ENCODE data around the gene PCDHB13. TPM values are rescaled to one million over a fixed set of nuclear protein-coding genes. Genes with fewer than 3 reads are reported as not detected.
"Not testable (repeated sequence)": the region's sequence is repeated elsewhere in the genome, so short reads cannot be mapped to it uniquely, and the experiment has no call there.

PCDHB13 gene
- total and polyA plus RNA-seq, 2 donors from 2014 or later: 0.86 to 5.9 TPM

DNA sequence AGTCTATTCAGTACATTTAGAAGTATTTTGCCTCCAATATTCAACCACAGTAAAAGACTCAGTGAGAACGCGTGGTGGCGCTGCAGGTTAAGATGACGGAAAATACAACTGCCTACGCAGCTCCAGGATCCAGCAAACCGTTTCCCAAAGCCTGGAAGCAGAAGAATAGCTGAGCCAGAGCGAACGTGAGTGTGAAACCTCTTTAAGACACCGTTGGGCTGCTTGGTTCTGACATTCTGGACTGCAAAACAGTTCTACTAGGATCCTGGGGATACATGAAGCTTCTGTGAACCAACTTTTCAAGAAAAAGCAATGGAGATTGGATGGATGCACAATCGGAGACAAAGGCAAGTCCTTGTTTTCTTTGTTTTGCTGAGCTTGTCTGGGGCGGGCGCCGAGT, 31.5 kb upstream of the PCDHB13 start, which contains the start of gene PCDHB16:
TSS of gene PCDHB16 (plus strand) at position 140 of the 400 bp plus-strand sequence. CDS start at position 313, 173 bp downstream.
- DNase-seq (peak; percentile 44 to 67 (median 50)), FAIRE-seq (no peak)
- Histone ChIP-seq H3K9me3 (ENCODE audit: control insufficient read depth in 2 of 3, insufficient read depth in 1 of 3, low read length in 3 of 3) (peaks cover 0 to 22% (median 22%) of the 10 kb centered on the region in 3 donors), H3K27ac (ENCODE audit: low read depth in 2 of 2, low read length in 2 of 2) (no peak within 1 kb of the TSS), H3K4me1 (ENCODE audit: control insufficient read depth in 2 of 3, insufficient read depth in 2 of 3, low read depth in 1 of 3, low read length in 3 of 3) (no peaks in the 10 kb centered on the region), H3K27me3 (ENCODE audit: control insufficient read depth, insufficient read depth, low read length) (no peaks in the 10 kb centered on the region), H3K36me3 (ENCODE audit: control insufficient read depth in 2 of 3, insufficient read depth in 3 of 3, low read length in 3 of 3) (no peaks in the 10 kb centered on the region), H3K4me3 (ENCODE audit: low read length in 3 of 3) (peak within 1 kb of the TSS; percentile 36 to 50 (median 37)), H3K9ac (ENCODE audit: low read length in 3 of 3) (no peak within 1 kb of the TSS)
- TF ChIP-seq, protein P1, sequence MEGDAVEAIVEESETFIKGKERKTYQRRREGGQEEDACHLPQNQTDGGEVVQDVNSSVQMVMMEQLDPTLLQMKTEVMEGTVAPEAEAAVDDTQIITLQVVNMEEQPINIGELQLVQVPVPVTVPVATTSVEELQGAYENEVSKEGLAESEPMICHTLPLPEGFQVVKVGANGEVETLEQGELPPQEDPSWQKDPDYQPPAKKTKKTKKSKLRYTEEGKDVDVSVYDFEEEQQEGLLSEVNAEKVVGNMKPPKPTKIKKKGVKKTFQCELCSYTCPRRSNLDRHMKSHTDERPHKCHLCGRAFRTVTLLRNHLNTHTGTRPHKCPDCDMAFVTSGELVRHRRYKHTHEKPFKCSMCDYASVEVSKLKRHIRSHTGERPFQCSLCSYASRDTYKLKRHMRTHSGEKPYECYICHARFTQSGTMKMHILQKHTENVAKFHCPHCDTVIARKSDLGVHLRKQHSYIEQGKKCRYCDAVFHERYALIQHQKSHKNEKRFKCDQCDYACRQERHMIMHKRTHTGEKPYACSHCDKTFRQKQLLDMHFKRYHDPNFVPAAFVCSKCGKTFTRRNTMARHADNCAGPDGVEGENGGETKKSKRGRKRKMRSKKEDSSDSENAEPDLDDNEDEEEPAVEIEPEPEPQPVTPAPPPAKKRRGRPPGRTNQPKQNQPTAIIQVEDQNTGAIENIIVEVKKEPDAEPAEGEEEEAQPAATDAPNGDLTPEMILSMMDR (IDR thresholded peaks at IDR 0.05; ENCODE audit: borderline replicate concordance, extremely low read depth, insufficient read depth): peak; percentile 40
- intact Hi-C loops (cut with DNase I): no loop called here

DNA sequence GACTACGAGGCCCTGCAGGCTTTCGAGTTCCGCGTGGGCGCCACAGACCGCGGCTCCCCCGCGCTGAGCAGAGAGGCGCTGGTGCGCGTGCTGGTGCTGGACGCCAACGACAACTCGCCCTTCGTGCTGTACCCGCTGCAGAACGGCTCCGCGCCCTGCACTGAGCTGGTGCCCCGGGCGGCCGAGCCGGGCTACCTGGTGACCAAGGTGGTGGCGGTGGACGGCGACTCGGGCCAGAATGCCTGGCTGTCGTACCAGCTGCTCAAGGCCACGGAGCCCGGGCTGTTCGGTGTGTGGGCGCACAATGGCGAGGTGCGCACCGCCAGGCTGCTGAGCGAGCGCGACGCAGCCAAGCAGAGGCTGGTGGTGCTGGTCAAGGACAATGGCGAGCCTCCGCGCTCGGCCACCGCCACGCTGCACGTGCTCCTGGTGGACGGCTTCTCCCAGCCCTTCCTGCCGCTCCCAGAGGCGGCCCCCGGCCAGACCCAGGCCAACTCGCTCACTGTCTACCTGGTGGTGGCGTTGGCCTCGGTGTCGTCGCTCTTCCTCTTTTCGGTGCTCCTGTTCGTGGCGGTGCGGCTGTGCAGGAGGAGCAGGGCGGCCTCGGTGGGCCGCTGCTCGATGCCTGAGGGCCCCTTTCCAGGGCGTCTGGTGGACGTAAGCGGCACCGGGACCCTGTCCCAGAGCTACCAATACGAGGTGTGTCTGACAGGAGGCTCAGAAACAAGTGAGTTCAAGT, 29.4 kb upstream of the PCDHB13 start:
- H3K9ac ChIP-seq (ENCODE audit: low read length in 3 of 3); H3K27me3 ChIP-seq (ENCODE audit: control insufficient read depth, insufficient read depth, low read length); H3K4me1 ChIP-seq (ENCODE audit: control insufficient read depth in 2 of 3, insufficient read depth in 2 of 3, low read depth in 1 of 3, low read length in 3 of 3); H3K4me3 ChIP-seq (ENCODE audit: low read length in 3 of 3); intact Hi-C loops (cut with DNase I); FAIRE-seq; H3K36me3 ChIP-seq (ENCODE audit: control insufficient read depth in 2 of 3, insufficient read depth in 3 of 3, low read length in 3 of 3); H3K27ac ChIP-seq (ENCODE audit: low read depth in 2 of 2, low read length in 2 of 2): not testable (repeated sequence)
- peak in 1 of 5 donors; percentile 32 for DNase-seq
- H3K9me3 ChIP-seq (ENCODE audit: control insufficient read depth in 2 of 3, insufficient read depth in 1 of 3, low read length in 3 of 3): peaks cover 0 to 16% (median 15%) of the 10 kb centered on the region in 3 donors

DNA sequence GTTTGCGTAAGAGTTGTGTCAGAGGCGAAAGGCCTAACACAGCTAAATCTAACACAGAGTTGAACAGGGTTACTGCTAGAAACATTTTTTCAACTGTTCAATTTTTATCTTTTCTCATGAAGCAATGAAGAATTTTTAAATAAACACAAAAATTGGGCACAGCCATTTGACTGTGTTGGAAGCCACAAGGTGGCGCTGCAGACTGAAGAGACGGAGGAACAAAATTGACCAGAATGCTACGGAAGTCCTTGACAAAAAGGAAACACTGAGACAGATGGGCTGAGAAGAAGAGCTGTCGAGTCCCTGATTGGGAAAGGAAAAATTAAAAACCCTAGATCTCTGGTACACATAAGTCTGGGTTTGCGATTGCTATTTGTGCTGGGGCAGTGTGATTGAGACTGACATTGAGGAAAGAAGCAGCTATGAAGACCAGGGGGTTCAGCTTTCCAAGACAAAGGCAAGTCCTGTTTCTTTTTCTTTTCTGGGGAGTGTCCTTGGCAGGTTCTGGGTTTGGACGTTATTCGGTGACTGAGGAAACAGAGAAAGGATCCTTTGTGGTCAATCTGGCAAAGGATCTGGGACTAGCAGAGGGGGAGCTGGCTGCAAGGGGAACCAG, 26.7 kb upstream of the PCDHB13 start, which contains the start of gene PCDHB9:
TSS of gene PCDHB9 (plus strand) at position 265 of the 616 bp plus-strand sequence. CDS start at position 423, 158 bp downstream.
- Histone ChIP-seq H3K9me3 (ENCODE audit: control insufficient read depth in 2 of 3, insufficient read depth in 1 of 3, low read length in 3 of 3) (peaks cover 0 to 24% (median 16%) of the 10 kb centered on the region in 3 donors), H3K36me3 (ENCODE audit: control insufficient read depth in 2 of 3, insufficient read depth in 3 of 3, low read length in 3 of 3) (no peaks in the 10 kb centered on the region), H3K4me1 (ENCODE audit: control insufficient read depth in 2 of 3, insufficient read depth in 2 of 3, low read depth in 1 of 3, low read length in 3 of 3) (no peaks in the 10 kb centered on the region), H3K27me3 (ENCODE audit: control insufficient read depth, insufficient read depth, low read length) (no peaks in the 10 kb centered on the region), H3K4me3 (ENCODE audit: low read length in 3 of 3) (peak within 1 kb of the TSS; percentile 16 to 50 (median 28)), H3K27ac (ENCODE audit: low read depth in 2 of 2, low read length in 2 of 2) (no peak within 1 kb of the TSS), H3K9ac (ENCODE audit: low read length in 3 of 3) (no peak within 1 kb of the TSS)
- TF ChIP-seq, protein P1 (IDR thresholded peaks at IDR 0.05; ENCODE audit: borderline replicate concordance, extremely low read depth, insufficient read depth): peak; percentile 34
- peak in 2 of 5 donors; percentile 17 to 28 for DNase-seq
- intact Hi-C loops (cut with DNase I): no loop called here
- FAIRE-seq: no peak

DNA sequence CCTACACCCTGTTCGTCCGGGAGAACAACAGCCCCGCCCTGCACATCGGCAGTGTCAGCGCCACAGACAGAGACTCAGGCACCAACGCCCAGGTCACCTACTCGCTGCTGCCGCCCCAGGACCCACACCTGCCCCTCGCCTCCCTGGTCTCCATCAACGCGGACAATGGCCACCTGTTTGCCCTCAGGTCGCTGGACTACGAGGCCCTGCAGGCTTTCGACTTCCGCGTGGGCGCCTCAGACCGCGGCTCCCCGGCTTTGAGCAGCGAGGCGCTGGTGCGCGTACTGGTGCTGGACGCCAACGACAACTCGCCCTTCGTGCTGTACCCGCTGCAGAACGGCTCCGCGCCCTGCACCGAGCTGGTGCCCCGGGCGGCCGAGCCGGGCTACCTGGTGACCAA, 25.0 kb upstream of the PCDHB13 start:
- H3K36me3 ChIP-seq (ENCODE audit: control insufficient read depth in 2 of 3, insufficient read depth in 3 of 3, low read length in 3 of 3); H3K4me3 ChIP-seq (ENCODE audit: low read length in 3 of 3); H3K27ac ChIP-seq (ENCODE audit: low read depth in 2 of 2, low read length in 2 of 2); H3K4me1 ChIP-seq (ENCODE audit: control insufficient read depth in 2 of 3, insufficient read depth in 2 of 3, low read depth in 1 of 3, low read length in 3 of 3); H3K27me3 ChIP-seq (ENCODE audit: control insufficient read depth, insufficient read depth, low read length); H3K9ac ChIP-seq (ENCODE audit: low read length in 3 of 3); intact Hi-C loops (cut with DNase I); FAIRE-seq: not testable (repeated sequence)
- H3K9me3 ChIP-seq (ENCODE audit: control insufficient read depth in 2 of 3, insufficient read depth in 1 of 3, low read length in 3 of 3): peaks cover 0 to 18% (median 6%) of the 10 kb centered on the region in 3 donors
- DNase-seq: peak in 1 of 5 donors; percentile 44

DNA sequence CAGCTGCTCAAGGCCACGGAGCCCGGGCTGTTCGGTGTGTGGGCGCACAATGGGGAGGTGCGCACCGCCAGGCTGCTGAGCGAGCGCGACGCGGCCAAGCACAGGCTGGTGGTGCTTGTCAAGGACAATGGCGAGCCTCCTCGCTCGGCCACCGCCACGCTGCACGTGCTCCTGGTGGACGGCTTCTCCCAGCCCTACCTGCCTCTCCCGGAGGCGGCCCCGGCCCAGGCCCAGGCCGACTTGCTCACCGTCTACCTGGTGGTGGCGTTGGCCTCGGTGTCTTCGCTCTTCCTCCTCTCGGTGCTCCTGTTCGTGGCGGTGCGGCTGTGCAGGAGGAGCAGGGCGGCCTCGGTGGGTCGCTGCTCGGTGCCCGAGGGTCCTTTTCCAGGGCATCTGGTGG, 24.6 kb upstream of the PCDHB13 start:
- H3K4me1 ChIP-seq (ENCODE audit: control insufficient read depth in 2 of 3, insufficient read depth in 2 of 3, low read depth in 1 of 3, low read length in 3 of 3); H3K36me3 ChIP-seq (ENCODE audit: control insufficient read depth in 2 of 3, insufficient read depth in 3 of 3, low read length in 3 of 3); DNase-seq; FAIRE-seq; H3K27ac ChIP-seq (ENCODE audit: low read depth in 2 of 2, low read length in 2 of 2); H3K4me3 ChIP-seq (ENCODE audit: low read length in 3 of 3); H3K27me3 ChIP-seq (ENCODE audit: control insufficient read depth, insufficient read depth, low read length); H3K9ac ChIP-seq (ENCODE audit: low read length in 3 of 3); intact Hi-C loops (cut with DNase I): not testable (repeated sequence)
- H3K9me3 ChIP-seq (ENCODE audit: control insufficient read depth in 2 of 3, insufficient read depth in 1 of 3, low read length in 3 of 3): peaks cover 0 to 18% (median 6%) of the 10 kb centered on the region in 3 donors

All from kidney (tissue), 14 donors.